CD4-positive, alpha-beta memory T cell (primary cell): Measurements from ENCODE around the gene ENG. TPM values are rescaled to one million over a fixed set of nuclear protein-coding genes. Genes with fewer than 3 reads are reported as not detected.

Experiments
- CTCF ChIA-PET: fragments of 350-600 bp; sonication (Branson Sonifier 250); formaldehyde crosslinking; loops from one replicate; lab custom pipeline; 2021; ENCODE audit warnings: inconsistent platforms; ENCODE audit not compliant: partially characterized antibody; lab: Charles Lee
- POLR2A ChIA-PET: fragments of 350-600 bp; sonication (Branson Sonifier 250); formaldehyde crosslinking; loops from one replicate; lab custom pipeline; 2021; ENCODE audit not compliant: partially characterized antibody; lab: Charles Lee
- DNase-seq, 5 donors: peaks; one replicate each; pipeline versions ENCODE4 v3.0.0 to v3.0.0-alpha.2; 2020 to 2022; ENCODE audit warnings: mixed read lengths in 1 of 5
- H3K27ac ChIP-seq: one replicate; pipeline ENCODE4 v1.7.0; 2013; ENCODE audit warnings: low read depth, low read length
- H3K27me3 ChIP-seq: 2 replicates; pipeline ENCODE4 v1.7.0; 2013; ENCODE audit warnings: mild to moderate bottlenecking, low read length, moderate library complexity; ENCODE audit not compliant: insufficient read depth
- H3K36me3 ChIP-seq: 2 replicates; pipeline ENCODE4 v1.7.0; 2013; ENCODE audit warnings: mild to moderate bottlenecking, low read length, moderate library complexity; ENCODE audit not compliant: insufficient read depth
- H3K4me1 ChIP-seq: 2 replicates; pipeline ENCODE4 v1.7.0; 2013; ENCODE audit warnings: mild to moderate bottlenecking, low read length, moderate library complexity; ENCODE audit not compliant: insufficient read depth
- H3K4me3 ChIP-seq, 2 donors: one replicate each; pipeline ENCODE4 v1.7.0; 2013; ENCODE audit warnings: low read length in 2 of 2, mild to moderate bottlenecking in 1 of 2
- H3K9me3 ChIP-seq, 2 donors: one replicate each; pipeline ENCODE4 v1.7.0; 2013; ENCODE audit warnings: low read length in 2 of 2, control low read depth in 1 of 2; ENCODE audit not compliant: control insufficient read depth in 1 of 2
- H3K27ac Mint-ChIP-seq, 7 donors: one replicate each; pipeline ENCODE4 v1.8.0; 2020 to 2021; ENCODE audit warnings: mixed read lengths in 7 of 7, mild to moderate bottlenecking in 6 of 7, inconsistent platforms in 3 of 7, moderate library complexity in 3 of 7
- H3K27me3 Mint-ChIP-seq, 2 donors: one replicate each; pipeline ENCODE4 v1.8.0; 2020 to 2021; ENCODE audit warnings: mixed read lengths in 2 of 2
- H3K36me3 Mint-ChIP-seq, 2 donors: one replicate each; pipeline ENCODE4 v1.8.0; 2020 to 2021; ENCODE audit warnings: mixed read lengths in 2 of 2, inconsistent platforms in 1 of 2, mild to moderate bottlenecking in 1 of 2
- H3K4me1 Mint-ChIP-seq, 4 donors: one replicate each; pipeline ENCODE4 v1.8.0; 2020 to 2021; ENCODE audit warnings: mixed read lengths in 4 of 4, mild to moderate bottlenecking in 1 of 4
- H3K4me3 Mint-ChIP-seq, 8 donors: one replicate each; pipeline ENCODE4 v1.8.0; 2020 to 2021; ENCODE audit warnings: mixed read lengths in 8 of 8, mild to moderate bottlenecking in 7 of 8, moderate library complexity in 6 of 8, inconsistent platforms in 3 of 8
- H3K9me3 Mint-ChIP-seq, 8 donors: one replicate each; pipeline ENCODE4 v1.8.0; 2020 to 2021; ENCODE audit warnings: mixed read lengths in 8 of 8, mild to moderate bottlenecking in 5 of 8, inconsistent platforms in 3 of 8, moderate library complexity in 1 of 8
- intact Hi-C: fragments of 100-400 bp; cut with micrococcal nuclease; formaldehyde crosslinking; loops from one replicate; pipeline ENCODE4 v1.15.1; 2023
- polyA plus RNA-seq, 2 donors: library from polyadenylated mRNA; unstranded; fragments of 300-500 nt; fragmentation: Illumina TruSeq; gene quantifications; one replicate each; pipeline ENCODE4 v1.2.3, GENCODE V29; 2021
- total RNA-seq, 2 experiments: library from RNA; stranded (reverse); gene quantifications; one replicate each; pipeline ENCODE4 v1.2.3, GENCODE V29; 2021

Gene ENG
- total and polyA plus RNA-seq, 4 experiments from 2014 or later: 2.0 to 13.8 (median 8.9) TPM

- Histone ChIP-seq H3K9me3 (no peaks in the 10 kb centered on the region), H3K27me3 (no peaks in the 10 kb centered on the region), H3K4me1 (peaks cover 43% of the 10 kb centered on the region), H3K36me3 (peaks cover 5% of the 10 kb centered on the region), H3K27ac (no peak overlapping the region), H3K4me3 (no peak overlapping the region)
- H3K9me3 Mint-ChIP-seq: no peaks in the 10 kb centered on the region
- ChIA-PET CTCF (interaction anchor here (1.1 to 5.7 kb wide), 5 partner anchors 11 to 131 kb away, joined by 3 to 43 read pairs (median 4); partner anchors contain the start of gene TOR2A), POLR2A (interaction anchor here (0.6 to 2.1 kb wide), 7 partner anchors 8 to 200 kb away, joined by 3 to 9 read pairs (median 5); partner anchors contain the start of genes CDK9 and ENG)
- intact Hi-C loops: loop anchor here (5.0 kb wide), 1 partner anchor 64 kb away; the partner anchor contains the start of gene FPGS
- peaks cover 1 to 3% of the 10 kb centered on the region in 2 donors for H3K36me3 Mint-ChIP-seq
- H3K27me3 Mint-ChIP-seq: no peaks in the 10 kb centered on the region
- peak; percentile 43 to 73 (median 50) for DNase-seq
- peak overlapping the region in 2 of 8 donors; percentile 4 to 53 for H3K4me3 Mint-ChIP-seq
- H3K27ac Mint-ChIP-seq: peak overlapping the region; percentile 10 to 87 (median 67)
- peaks cover 28 to 45% (median 35%) of the 10 kb centered on the region in 4 donors for H3K4me1 Mint-ChIP-seq
Measured at GRCh38 chr9:127865645-127866464, 11.4 kb upstream of the ENG start.

GRCh38 chr9:127863191-127863621 lies 8.7 kb upstream of the ENG start:
- Mint-ChIP-seq H3K27ac (peak overlapping the region; percentile 87 to 97 (median 91)), H3K4me3 (peak overlapping the region in 4 of 8 donors; percentile 48 to 79 (median 57)), H3K27me3 (no peaks in the 10 kb centered on the region), H3K4me1 (peaks cover 31 to 51% (median 39%) of the 10 kb centered on the region in 4 donors), H3K36me3 (peaks cover 1 to 3% of the 10 kb centered on the region in 2 donors), H3K9me3 (no peaks in the 10 kb centered on the region)
- Histone ChIP-seq H3K27ac (no peak overlapping the region), H3K27me3 (no peaks in the 10 kb centered on the region), H3K4me3 (no peak overlapping the region), H3K4me1 (peaks cover 45% of the 10 kb centered on the region), H3K36me3 (peaks cover under 1% of the 10 kb centered on the region), H3K9me3 (no peaks in the 10 kb centered on the region)
- no peak for DNase-seq
- ChIA-PET POLR2A (interaction anchor here (0.8 to 3.6 kb wide), 10 partner anchors 9 to 161 kb away, joined by 3 to 22 read pairs (median 6); partner anchors contain the start of genes CDK9, ENG and SH2D3C), CTCF (interaction anchor here (0.7 to 5.1 kb wide), 5 partner anchors 9 to 128 kb away, joined by 3 to 26 read pairs (median 5); partner anchors contain the start of gene TOR2A)
- intact Hi-C loops: no loop called here

- Histone ChIP-seq H3K4me1 (peaks cover 45% of the 10 kb centered on the region), H3K27ac (peak overlapping the region; percentile 59), H3K4me3 (no peak overlapping the region), H3K9me3 (no peaks in the 10 kb centered on the region), H3K27me3 (no peaks in the 10 kb centered on the region), H3K36me3 (no peaks in the 10 kb centered on the region)
- Mint-ChIP-seq H3K27ac (peak overlapping the region; percentile 87 to 97 (median 91)), H3K4me3 (peak overlapping the region in 7 of 8 donors; percentile 5 to 79 (median 52)), H3K27me3 (no peaks in the 10 kb centered on the region), H3K4me1 (peaks cover 31 to 54% (median 39%) of the 10 kb centered on the region in 4 donors), H3K36me3 (peaks cover 1 to 3% of the 10 kb centered on the region in 2 donors), H3K9me3 (no peaks in the 10 kb centered on the region)
- ChIA-PET POLR2A (interaction anchor here (0.9 to 3.6 kb wide), 12 partner anchors 44 to 162 kb away, joined by 3 to 22 read pairs (median 4); partner anchors contain the start of genes CDK9, FPGS and SH2D3C), CTCF (interaction anchor here (0.7 to 5.1 kb wide), 7 partner anchors 8 to 127 kb away, joined by 3 to 26 read pairs (median 5); partner anchors contain the start of genes CDK9 and TOR2A)
- peak; percentile 35 to 68 (median 45) for DNase-seq
- intact Hi-C loops: no loop called here
Measured at GRCh38 chr9:127862075-127863011, 7.9 kb upstream of the ENG start.

GRCh38 chr9:127860779-127861178 lies 6.3 kb upstream of the ENG start:
- Mint-ChIP-seq H3K36me3 (peaks cover 1% of the 10 kb centered on the region in 2 donors), H3K27ac (peak overlapping the region; percentile 52 to 97 (median 91)), H3K4me3 (peak overlapping the region in 1 of 8 donors; percentile 13), H3K27me3 (peaks cover 0 to 2% of the 10 kb centered on the region in 2 donors), H3K4me1 (peaks cover 32 to 51% (median 39%) of the 10 kb centered on the region in 4 donors), H3K9me3 (no peaks in the 10 kb centered on the region)
- no peak for DNase-seq
- Histone ChIP-seq H3K9me3 (no peaks in the 10 kb centered on the region), H3K4me3 (no peak overlapping the region), H3K27ac (no peak overlapping the region), H3K4me1 (peaks cover 47% of the 10 kb centered on the region), H3K27me3 (no peaks in the 10 kb centered on the region), H3K36me3 (no peaks in the 10 kb centered on the region)
- ChIA-PET CTCF (interaction anchor here (5.1 kb wide), 1 partner anchor 126 kb away, joined by 26 read pairs; the partner anchor contains the start of gene TOR2A), POLR2A (interaction anchor here (1.0 to 3.6 kb wide), 5 partner anchors 9 to 78 kb away, joined by 3 to 10 read pairs (median 3); no protein-coding TSS in a partner anchor)
- intact Hi-C loops: no loop called here

- Mint-ChIP-seq H3K27ac (peak overlapping the region in 6 of 7 donors; percentile 25 to 97 (median 90)), H3K4me3 (no peak overlapping the region), H3K27me3 (peaks cover 0 to 2% of the 10 kb centered on the region in 2 donors), H3K9me3 (no peaks in the 10 kb centered on the region), H3K4me1 (peaks cover 27 to 51% (median 37%) of the 10 kb centered on the region in 4 donors), H3K36me3 (no peaks in the 10 kb centered on the region)
- Histone ChIP-seq H3K4me1 (peaks cover 46% of the 10 kb centered on the region), H3K9me3 (no peaks in the 10 kb centered on the region), H3K27ac (no peak overlapping the region), H3K4me3 (no peak overlapping the region), H3K27me3 (no peaks in the 10 kb centered on the region), H3K36me3 (no peaks in the 10 kb centered on the region)
- intact Hi-C loops: no loop called here
- ChIA-PET CTCF (no interaction called here), POLR2A (interaction anchor here (0.7 to 3.6 kb wide), 2 partner anchors 74 to 77 kb away, joined by 3 to 10 read pairs; partner anchors contain the start of gene CDK9)
- no peak for DNase-seq
Measured at GRCh38 chr9:127860260-127860659, 5.8 kb upstream of the ENG start.

GRCh38 chr9:127858041-127858512 lies 3.6 kb upstream of the ENG start:
- H3K4me3 Mint-ChIP-seq: peak overlapping the region in 1 of 8 donors; percentile 39
- no peaks in the 10 kb centered on the region for H3K36me3 ChIP-seq

More at GRCh38 chr9:127858041-127858512, 3.6 kb upstream of the ENG start:
- H3K27ac Mint-ChIP-seq: peak overlapping the region in 1 of 7 donors; percentile 52
- no peak overlapping the region for H3K27ac ChIP-seq
- H3K27me3 ChIP-seq: no peaks in the 10 kb centered on the region
- H3K4me1 ChIP-seq: peaks cover 51% of the 10 kb centered on the region
- H3K9me3 Mint-ChIP-seq: no peaks in the 10 kb centered on the region
- H3K4me1 Mint-ChIP-seq: peaks cover 22 to 54% (median 36%) of the 10 kb centered on the region in 4 donors
- no peak overlapping the region for H3K4me3 ChIP-seq
- no peak for DNase-seq
- intact Hi-C loops: no loop called here
- ChIA-PET POLR2A (no interaction called here), CTCF (interaction anchor here (1.5 kb wide), 1 partner anchor 12 kb away, joined by 8 read pairs; no protein-coding TSS in a partner anchor)
- no peaks in the 10 kb centered on the region for H3K9me3 ChIP-seq
- peaks cover 0 to 2% of the 10 kb centered on the region in 2 donors for H3K27me3 Mint-ChIP-seq
- H3K36me3 Mint-ChIP-seq: peaks cover 0 to 2% of the 10 kb centered on the region in 2 donors
